HepG2 (cell line): ENCODE measurements around the gene RAB36. TPM values are rescaled to one million over a fixed set of nuclear protein-coding genes. Genes with fewer than 3 reads are reported as not detected.

ENCODE experiments used
- CHCHD3 ChIP-seq: sonication (generic); formaldehyde crosslinking; IDR thresholded peaks from 2 replicates; pipeline ENCODE4 v1.8.0; 2022; ENCODE audit warnings: mild to moderate bottlenecking, missing genetic modification reagents, moderate library complexity
- HNRNPL ChIP-seq: fragments of 200-400 bp; formaldehyde crosslinking; IDR thresholded peaks from 2 replicates; pipeline ENCODE4 v1.6.1; 2017; ENCODE audit warnings: mild to moderate bottlenecking, low read depth, low read length
- ZBTB33 ChIP-seq: sonication (generic); formaldehyde crosslinking; IDR thresholded peaks from 2 replicates; pipeline ENCODE4 v1.4.0; 2020; ENCODE audit warnings: missing genetic modification reagents
- ZFP37 ChIP-seq: sonication (generic); formaldehyde crosslinking; IDR thresholded peaks from 2 replicates; pipeline ENCODE4 v1.4.0; 2020; ENCODE audit warnings: missing genetic modification reagents, borderline replicate concordance
- ZNF281 ChIP-seq: sonication (generic); formaldehyde crosslinking; IDR thresholded peaks from 2 replicates; pipeline ENCODE4 v1.4.0; 2020; ENCODE audit warnings: missing genetic modification reagents, borderline replicate concordance
- ZNF777 ChIP-seq: sonication (generic); formaldehyde crosslinking; IDR thresholded peaks from 2 replicates; pipeline ENCODE4 v1.4.0; 2020; ENCODE audit warnings: missing genetic modification reagents
- ZSCAN25 ChIP-seq: sonication (generic); formaldehyde crosslinking; IDR thresholded peaks from 2 replicates; pipeline ENCODE4 v1.8.0; 2022; ENCODE audit warnings: mild to moderate bottlenecking, missing genetic modification reagents
- polyA plus RNA-seq, 8 experiments: library from polyadenylated mRNA; depleted of rRNA in 3 of 8; stranded (reverse) in 7 of 8; unstranded in 1 of 8; fragments of >200 nt; fragmentation: Illumina TruSeq in 4 of 8; extraction: Trizol in 4 of 8; gene quantifications; 2 replicates each; pipeline versions ENCODE4 v1.2.1 to v1.2.3, GENCODE V29; 2011 to 2016; ENCODE audit warnings: low read depth in 4 of 8, missing spikeins in 1 of 8, mixed read lengths in 1 of 8; ENCODE audit not compliant: insufficient read depth in 1 of 8
- total RNA-seq, 5 experiments: library from RNA; depleted of rRNA; stranded (reverse); fragments of >200 nt; fragmentation: Illumina TruSeq; extraction: Trizol; gene quantifications; 2 replicates each; pipeline ENCODE4 v1.2.3, GENCODE V29; 2016; ENCODE audit warnings: low read depth in 1 of 5

RAB36 gene
- total and polyA plus RNA-seq, 2 of the 13 experiments (the other 11 are each of a cell fraction or from before 2014, with no cell fraction given) = 0.24 to 0.86 TPM

- TF ChIP-seq CHCHD3 (CRISPR knock-in tag) (no peak), ZNF777 (CRISPR knock-in tag) (no peak), ZBTB33 (0 out of 2 replicates have a peak, but pooled peaks have one; percentile 10), ZNF281 (CRISPR knock-in tag) (peak; percentile 26; the same call in 1 of the 2 replicates), ZSCAN25 (CRISPR knock-in tag) (0 out of 2 replicates have a peak, but pooled peaks have one; percentile 58), ZFP37 (no peak), HNRNPL (peak; percentile 75; the same call in 1 of the 2 replicates)
These were observed 38.3 kb upstream of the RAB36 start (continued) for GRCh38 chr22:23106906-23107367.
